Stimulated activated naive CD4-positive, alpha-beta T cell treated with Interleukin-2 at 50 U/mL for 16 hours (primary cell): Measurements from ENCODE around the gene CTDSP2.
"Not testable (repeated sequence)": the region's sequence is repeated elsewhere in the genome, so short reads cannot be mapped to it uniquely, and the experiment has no call there.

Experiments
- DNase-seq: peaks from one replicate; lab custom pipeline; 2025; lab: John Stamatoyannopoulos, UW

The CTDSP2 gene

DNA sequence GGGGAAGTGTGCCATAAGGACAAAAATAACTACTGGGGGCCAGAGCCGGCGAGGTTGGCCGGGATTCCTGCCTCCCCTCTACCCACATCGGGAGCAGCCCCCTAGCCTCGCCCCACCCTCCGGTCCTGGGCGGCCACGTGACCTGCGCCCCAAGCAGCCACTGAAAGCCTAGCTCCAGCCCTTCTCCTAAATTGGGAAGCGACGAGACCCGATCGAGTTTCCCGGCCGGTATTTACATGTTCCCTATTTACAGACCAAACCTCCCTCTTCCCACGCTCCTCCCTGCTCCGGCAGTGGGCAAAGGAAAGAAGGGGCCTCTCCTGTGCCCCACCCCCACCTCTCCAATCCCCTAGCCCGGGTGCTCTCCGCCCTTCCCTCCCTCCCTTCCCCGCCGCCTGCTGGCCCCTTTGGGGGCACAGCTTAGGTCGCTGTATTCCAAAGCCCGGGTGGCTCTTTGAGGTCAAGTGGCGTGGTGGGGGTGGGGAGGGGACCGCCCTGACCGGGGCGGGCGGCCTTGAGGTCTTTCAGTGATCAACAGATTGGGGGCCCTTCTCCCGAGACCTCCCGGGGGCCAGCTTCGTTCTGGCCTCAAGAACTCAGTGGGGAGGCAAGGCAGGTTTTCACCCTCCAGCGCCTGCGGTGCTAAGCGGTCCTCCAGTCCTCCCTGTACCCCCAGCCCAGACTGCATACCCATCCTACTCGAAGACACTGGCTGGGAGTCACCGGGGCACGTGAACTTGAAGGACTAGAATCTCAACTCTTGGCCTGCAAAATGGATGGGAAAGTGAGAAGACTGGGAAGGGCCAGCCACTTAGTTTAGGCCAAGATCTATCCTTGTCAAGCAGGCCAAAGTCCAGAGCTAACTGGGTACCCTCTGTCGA is 6.3 kb upstream of the CTDSP2 start:
- DNase-seq: no peak

DNA sequence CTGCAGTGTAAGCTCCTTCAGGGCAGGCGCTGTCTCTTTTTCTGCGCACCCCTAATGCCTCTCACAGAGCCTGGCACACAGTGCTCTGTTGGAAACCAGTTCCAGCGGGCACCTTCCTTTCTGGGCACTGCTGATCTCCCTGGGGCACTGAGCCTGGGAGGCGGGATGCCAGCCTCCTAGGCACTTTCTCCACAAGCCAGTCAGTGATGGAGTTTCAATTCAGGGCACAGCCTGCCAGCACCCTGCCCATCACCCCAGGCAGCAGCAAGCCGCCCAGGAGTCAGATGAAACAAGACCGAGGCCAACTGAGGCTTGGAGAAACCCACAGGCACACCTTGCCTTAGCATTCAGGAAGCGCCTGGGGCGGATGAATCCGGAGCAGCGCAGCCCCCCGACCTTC is 5.7 kb upstream of the CTDSP2 start:
- no peak for DNase-seq

DNA sequence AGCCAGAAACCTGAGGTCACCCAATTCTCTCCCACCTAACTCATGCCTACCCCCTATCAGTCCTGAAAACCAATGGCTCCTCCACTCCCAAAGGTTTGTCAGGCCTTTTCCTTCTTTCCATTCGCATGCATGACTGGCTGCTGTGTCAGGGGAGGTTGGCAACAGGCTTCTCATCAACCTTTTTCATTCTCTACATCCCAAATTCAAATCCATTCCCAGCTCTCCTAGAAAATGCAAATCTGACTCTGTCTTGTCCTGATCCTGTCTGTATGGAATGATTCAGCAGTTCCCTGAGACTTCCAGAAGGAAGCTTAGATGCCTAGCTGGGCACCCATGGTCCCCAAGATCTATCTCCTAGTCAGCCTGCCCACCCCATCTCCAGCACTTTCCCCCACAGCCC is 5.0 kb upstream of the CTDSP2 start:
- no peak for DNase-seq

DNA sequence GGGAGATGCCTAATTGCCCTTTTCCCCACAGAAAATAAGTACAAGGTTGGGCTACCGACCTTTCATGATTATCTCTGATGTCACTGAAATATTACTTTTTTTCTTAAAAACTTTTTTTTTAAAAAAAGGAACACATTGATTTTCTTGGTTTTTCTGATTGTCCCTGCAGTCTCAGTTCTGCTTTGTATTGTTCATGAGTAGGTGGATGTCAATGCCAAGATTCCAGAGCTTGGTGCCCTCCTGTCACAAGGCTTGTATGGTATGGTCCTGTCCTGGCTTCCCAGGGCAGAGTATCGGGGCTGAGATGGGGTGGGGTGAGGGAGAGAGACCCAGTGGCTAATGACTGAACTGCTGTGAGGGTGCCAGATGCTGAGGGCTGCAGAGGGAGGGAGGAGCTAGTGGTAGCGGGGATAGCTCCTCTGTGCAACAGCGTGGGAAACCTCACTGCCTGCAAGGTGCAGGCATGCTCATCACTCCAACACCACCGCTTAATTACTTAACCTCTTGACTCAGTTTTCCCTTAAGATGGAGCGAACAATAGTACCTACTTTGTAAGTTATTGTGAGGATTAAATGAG is 4.4 kb upstream of the CTDSP2 start:
- no peak for DNase-seq

DNA sequence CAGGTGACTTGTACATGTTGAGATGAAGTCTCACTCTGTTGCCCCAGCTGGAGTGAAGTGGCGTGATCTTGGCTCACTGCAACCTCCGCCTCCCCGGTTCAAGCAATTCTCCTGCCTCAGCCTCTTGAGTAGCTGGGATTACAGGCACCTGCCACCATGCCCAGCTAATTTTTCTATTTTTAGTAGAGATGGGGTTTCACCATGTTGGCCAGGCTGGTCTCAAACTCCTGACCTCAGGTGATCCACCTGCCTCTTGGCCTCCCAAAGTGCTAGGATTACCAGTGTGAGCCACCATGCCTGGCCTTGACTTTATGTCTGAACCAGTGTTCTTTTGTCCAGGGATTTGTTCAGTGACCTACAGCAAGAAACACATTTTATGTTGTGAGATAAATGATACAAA is 2.9 kb upstream of the CTDSP2 start:
- not testable (repeated sequence) for DNase-seq

DNA sequence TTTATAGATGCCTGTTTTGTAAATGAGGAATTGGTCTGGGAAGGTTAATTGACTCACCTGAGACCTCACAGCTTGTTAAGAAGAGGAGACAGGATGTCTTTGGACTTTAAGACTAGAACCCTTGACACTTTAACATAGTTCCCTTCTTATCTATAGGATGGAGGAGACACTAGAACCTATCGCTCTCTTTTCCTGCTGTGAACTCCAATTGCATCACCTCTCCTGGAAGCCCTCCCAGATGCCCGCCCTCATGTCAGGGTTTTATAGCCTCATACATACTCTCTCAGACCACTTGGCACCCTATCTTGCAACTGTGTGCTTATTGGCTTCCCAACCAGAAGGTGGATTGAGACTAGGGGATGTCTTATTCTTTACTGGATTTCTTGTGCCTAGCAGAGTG is 2.5 kb upstream of the CTDSP2 start:
- no peak for DNase-seq

DNA sequence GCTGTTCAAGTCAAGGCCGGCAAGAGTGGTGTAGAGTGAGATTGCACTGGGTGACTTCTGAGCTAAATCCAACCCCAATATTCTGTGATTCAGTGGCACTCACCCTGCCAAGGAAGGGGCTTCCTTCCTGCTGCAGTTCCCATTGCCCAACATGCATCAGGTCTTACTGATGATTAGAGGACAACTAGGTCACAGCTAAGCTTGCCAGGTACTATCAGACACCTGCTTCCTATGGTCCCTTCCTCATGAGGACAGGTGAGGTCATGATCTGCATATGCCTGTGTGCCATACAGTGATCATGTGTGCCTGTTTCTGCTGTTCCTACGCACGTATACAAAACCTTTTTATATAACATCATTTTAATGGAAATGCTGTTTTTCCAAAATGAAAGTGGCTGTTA is 1.7 kb upstream of the CTDSP2 start:
- no peak for DNase-seq

DNA sequence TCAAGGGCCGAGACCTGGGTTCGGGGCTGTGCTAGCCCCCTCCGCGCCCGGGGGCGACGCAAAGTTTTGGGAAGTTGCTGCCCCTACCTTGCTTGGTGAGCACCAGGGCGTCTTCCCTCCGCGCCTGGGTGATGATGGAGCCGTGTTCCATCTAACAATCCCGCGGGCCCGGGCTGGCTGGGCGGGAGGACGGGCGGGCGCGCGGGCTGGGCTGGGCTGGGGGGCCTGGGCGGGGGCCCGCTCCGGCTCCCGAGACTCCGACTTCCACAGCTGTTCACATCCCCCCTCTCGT is 298 bp downstream of the CTDSP2 start:
- no peak for DNase-seq

DNA sequence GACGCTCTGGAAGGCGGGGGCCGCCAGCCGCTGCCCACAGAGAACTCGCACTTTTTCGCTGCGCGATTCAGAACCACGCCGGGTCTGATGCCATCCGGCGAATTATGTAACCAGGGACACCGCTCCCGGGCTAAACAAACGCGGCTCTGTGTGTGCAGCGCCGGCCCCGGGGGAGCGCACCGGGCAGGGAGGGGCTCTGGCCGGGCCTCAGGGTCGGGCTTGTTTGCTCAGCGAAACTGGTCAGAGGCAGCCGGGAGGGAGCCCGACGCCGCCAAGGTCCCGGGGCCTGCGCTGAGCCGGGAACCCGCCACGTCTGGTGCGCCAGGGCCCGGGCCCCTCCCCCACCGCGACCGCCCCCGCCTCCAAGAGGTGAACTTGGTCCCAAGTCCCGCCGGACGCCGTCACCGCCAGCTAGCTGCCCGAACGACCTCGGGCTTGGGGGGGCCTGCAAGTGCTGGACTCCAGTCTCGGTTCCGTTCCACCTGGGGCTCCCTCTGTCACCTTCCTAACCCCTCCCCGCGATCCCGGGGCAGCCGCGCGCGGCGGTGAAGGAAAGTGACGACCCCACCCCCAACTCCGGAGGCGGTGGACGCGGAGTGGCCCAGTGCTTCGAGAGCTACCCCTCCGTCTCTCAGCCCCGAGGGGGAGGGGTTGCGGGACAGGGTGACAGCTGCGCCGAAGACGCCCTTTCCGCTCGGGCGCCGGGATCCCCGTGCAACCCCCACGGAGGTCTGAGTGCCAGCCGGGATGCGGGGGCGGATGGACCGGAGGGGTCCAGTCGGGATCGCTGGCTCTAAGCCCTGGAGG is 848 bp downstream of the CTDSP2 start:
- DNase-seq: peak; percentile 69

DNA sequence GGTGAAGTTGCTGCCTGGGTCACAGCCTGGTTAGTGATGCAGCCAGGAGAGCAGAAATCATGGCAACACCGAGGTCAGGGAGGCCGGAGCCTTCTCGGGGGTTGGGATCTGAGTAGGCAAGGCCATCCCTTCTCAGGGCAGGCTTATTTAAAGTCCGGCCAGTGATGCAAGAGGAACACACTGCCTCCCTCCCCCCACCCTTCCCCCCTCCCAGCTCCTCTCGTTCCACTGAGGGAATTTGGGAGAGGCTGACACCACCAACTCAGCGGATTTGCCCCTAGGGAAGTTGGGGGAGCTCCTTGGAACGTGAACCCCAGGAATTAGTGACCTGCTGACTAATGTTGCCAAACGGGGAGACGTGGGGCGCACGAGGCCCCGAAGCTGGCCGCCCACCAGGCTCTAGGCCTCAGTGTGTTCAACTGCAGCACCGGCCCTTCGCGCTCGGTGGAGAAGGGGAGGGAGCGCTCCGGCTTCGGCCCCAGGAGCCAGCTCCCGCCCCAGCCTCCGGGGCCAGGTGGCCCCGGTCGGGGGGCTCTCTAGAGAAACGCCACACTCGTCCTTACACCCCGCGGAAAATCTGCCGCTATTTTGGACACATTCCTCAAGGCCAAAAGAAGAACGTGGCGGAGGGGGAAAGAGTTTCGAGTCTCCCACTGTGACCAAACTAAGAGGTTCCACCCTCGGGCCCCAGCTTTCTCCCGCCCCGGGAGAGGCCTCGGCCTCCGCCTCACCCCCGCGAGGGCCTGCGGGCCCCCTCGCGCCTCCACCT is 1.6 kb downstream of the CTDSP2 start:
- DNase-seq: peak; percentile 32

DNA sequence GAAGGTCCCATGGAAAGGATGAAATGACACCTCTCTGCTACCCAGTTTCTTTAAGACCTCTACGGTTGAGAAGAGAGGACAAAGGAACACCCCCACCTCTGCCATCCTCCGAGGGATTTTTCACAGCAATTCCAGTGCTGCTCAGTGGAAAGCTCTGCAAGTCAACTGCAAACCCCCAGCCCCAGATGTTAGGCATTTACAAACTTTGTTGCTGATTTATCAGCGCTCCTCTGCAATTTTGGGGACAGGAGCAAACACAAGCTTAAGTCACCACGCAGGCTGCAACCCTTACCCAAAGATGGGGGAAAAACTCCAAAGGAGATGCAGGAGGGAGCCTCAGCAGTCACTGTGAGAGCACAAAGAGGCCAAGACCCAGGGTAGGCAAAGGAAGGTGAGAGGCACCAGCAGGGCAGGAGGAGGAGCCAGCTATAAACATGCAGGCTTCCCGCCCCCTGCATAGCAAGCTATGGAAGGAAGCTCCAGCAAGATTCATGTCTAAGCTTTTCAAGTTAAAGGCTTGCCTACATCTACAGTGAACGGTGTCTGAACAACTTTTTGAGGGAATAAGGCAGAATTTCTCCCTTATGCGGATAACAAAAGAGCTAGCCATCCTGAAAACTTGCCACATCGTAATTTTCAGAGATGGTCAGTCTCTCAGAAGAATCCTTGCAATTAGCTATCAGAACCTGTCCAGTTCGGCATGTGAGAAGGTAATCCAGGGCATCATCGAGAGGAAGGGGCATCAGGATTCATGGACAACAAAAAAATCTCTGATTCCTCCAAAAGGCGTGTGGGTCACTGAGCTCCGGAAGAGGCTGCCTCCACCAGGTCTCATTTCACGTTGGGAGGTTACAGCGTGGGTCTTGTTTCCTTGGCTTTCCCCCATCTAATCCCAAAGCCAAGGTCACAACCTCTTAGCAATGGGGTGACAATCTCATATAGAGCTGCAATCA is 3.9 kb downstream of the CTDSP2 start:
- DNase-seq: no peak

DNA sequence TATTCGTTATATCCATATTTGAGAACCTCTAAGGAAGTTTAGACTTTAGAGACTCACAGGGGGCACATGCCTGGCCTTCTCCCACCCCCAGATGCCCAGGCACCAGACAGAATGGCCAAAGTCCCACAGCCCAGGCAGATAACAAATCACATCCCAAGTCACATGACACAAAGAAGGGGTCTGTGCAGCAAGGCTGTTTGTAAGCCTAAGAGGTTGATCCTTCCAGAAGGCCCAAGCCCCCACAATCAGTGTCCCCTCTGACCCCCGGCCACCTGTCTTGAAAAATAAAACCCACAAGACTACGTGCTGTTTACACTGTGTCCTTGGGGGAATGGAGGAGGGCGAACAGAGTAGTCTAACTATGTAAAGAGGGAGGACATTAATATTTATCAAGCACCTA is 5.1 kb downstream of the CTDSP2 start:
- DNase-seq: no peak

DNA sequence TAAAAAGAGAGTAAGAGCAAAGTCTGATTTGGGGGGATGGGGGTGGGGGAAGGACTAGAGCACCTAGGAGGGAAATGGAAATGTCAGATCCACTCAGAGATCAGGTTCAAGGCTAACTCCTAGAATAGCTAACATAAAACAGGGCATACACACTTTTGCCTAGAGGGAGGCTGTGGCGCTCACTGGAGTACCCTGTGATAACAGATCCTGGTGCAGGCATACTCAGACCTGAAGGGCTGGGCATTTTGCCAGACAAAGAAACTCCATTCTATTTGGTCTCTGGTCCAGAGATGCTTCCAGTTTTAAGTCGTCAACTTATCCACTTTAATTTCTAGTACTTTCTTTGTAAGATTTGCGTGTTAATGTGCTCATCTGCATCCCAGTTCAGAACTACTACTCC is 5.8 kb downstream of the CTDSP2 start:
- no peak for DNase-seq

DNA sequence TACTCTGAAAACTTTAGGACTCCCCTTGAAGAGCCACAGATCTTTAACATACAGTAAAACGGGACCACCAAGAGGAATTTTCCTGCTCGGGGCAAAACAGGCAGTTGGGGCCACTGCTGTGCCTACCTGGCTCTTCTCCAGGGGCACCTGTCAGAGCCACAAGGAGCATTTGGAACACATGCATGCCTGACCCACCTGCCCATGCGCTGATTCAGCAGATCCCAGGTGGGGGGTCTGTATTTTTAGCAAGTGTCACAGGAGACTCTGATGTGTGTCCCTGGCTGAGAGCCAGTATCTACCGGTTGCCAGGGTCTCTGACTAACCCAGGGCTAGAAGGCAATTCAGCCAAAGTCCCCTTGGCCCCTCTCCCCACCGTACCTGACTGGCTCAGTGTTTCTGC is 6.5 kb downstream of the CTDSP2 start:
- no peak for DNase-seq

DNA sequence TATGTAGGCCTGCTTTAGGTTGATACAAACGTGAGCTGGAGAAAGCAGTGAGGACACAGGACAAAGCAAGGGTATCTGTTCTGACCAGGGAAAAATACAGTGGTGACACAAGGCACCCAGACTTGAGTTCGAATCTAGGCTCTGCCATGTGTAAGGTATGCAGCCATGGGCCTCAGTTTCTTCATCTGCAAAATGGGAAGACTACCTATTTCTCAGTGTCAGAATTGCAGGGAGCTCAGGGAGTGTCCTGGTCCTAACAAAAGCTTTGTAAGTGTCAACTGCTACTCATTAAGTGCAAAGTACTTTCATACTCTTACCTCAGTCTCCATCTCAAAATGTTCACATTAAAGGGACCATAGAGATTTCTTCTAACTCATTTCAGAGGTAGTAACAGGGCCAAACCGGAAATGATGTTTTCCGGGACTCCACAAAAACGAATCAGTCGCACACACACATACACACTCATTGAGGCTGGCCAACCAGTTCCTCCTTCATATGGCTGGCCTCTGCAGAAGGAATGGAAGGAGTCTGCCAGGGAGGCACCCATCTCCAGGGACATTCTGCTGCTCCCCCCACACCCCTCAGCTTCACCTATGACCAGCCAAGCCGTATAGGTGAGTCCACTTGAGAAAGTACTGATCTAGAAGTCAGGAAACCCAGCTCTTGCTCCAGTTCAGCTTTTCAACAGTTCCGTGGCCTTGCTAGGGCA is 7.8 kb downstream of the CTDSP2 start:
- DNase-seq: peak; percentile 13

DNA sequence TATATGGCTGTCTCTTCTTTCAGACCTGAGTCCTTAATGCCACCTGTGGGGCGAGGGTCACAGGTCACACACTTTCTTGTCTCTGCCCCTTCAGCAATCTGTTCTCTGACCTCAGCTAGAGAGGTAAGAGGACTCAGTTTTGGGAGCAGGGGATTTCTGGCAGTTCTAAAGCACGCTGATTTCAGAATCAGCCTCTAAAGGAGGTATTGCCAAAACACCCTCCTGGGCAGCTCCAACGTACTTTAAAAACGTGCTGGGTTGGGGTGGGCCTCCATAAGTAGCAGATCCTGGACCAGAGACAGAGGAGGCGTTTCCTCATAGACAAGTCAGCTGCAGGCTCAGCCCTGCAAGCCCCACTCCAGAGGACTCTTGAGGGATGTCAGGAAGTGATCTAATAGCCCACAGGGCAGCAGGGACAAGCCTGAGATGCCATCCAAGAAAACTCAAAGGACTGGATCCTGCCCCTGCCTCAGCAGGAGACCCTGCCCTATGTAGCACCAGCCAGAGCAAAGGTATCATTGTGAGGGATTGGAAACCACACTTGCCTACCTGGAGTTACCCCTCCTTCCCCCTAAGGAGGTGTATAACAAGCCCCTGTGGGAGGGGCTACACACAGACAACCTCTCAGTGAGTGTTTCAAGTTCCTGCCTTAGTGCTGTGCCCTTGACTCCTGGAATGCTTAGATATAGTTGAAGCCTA is 8.5 kb downstream of the CTDSP2 start:
- no peak for DNase-seq

DNA sequence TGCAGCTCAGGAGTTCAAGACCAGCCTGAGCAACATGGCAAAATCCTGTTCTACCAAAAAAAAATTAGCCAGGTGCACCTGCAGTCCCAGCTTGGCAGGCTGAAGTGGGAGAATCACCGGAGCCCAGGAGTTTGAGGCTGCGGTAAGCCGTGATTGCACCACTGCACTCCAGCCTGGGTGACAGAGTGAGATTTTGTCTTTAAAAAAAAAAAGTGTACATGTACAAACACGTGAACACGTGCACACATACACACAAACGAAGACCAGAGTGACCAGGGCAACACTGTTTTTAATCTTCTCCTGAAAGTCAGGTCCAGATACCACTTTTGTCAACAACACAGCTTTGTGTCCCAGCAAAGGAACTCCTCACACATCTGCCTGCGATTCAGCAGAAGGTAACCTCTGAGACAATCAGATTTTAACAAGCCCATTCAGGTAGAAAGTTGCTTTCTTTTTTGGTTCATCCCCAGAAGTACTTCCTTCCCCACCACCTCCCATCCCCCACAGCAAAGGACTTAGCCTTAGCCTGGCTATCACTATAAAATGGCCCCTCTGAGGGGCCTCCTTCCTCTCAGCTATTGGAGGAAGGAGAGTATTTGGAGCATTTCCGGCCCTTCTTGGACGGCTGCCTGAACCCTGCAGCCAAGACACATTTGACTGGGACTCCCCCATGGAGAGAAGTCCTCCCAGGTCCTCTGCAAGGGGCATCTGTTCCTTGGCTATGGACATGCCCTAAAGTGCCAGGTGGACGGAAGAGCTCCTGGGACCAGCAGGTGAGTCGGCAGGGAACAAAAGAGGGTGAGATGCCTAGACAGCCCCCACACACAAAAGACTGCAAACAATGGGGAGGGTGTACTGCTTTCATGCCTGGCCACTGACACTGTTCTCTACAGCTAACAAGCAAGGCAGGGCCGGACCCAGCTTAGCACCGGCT is 9.8 kb downstream of the CTDSP2 start:
- no peak for DNase-seq

DNA sequence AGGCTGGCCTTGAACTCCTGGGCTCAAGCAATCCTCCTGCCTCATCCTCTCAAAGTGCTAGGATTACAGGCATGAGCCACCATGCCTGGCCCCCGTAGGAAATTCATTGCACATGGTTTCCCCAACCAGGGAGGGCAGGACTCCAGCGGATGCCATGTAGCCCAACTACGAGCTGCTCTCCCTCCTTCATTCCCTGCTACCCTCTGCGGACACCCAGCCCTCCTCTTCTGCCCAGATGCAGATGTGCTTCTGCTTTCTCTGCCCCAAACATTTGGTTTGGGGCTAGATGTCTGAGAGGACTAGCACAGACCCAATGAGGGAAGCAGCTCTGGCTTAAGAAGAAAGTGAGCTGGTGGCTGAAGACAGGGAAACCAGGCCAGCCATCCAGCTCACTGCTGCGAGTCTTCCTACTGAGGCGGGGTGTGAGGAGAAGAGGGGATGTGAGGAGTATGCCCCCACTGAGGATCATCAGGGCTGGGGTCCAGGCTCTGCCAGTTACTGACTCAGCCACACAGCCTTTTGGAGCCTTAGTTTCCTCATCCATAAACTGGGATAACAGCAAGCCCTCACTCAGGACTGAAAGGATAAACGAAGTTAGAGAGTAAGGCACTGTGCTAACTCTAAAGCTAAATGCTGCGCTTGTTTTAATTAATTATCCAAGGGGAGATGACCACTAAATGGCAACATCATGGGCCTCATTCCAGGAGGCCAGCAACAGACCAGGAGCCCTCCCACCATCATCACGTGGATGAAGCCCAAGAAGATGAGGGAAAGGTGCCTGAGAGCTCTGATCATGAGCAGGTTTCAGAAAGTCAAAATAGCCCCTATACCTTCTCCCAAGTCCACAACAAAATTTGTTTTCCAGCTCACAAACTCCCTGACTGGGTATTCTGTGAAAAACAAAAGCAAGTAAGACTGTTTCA is 10.9 kb downstream of the CTDSP2 start:
- no peak for DNase-seq
